Measurements from ENCODE around the gene C10orf88.

GRCh38 chr10:122955892-122956291 is 1.9 kb upstream of the C10orf88 start:
- no peak for TF ChIP-seq SP1 (IDR thresholded peaks at IDR 0.05)
- no peak for TF ChIP-seq HDGF (IDR thresholded peaks at IDR 0.05; ENCODE audit: borderline replicate concordance)
- no peak for TF ChIP-seq FOXM1 (IDR thresholded peaks at IDR 0.05; ENCODE audit: borderline replicate concordance)
- no peak for TF ChIP-seq ZNF384 (IDR thresholded peaks at IDR 0.05)
- no peak for TF ChIP-seq ELF4 (IDR thresholded peaks at IDR 0.05)
- TF ChIP-seq BHLHE40 (IDR thresholded peaks at IDR 0.05; ENCODE audit: borderline replicate concordance), result no peak

Data from HEK293T (cell line).